B cell (primary cell): ENCODE data around the gene SYNPO.

Experiments
- EZH2 ChIP-seq: IDR thresholded peaks from 2 replicates; pipeline ENCODE4 v1.6.1; 2012; ENCODE audit warnings: borderline replicate concordance, low read depth, mild to moderate bottlenecking, moderate library complexity, low read length; ENCODE audit not compliant: insufficient read depth, poor library complexity, severe bottlenecking
- TF ChIP-seq, protein P1 (sequence below): fragments of 200-600 bp; IDR thresholded peaks from one replicate; pipeline ENCODE4 v1.8.0; 2022; ENCODE audit warnings: antibody characterized with exemption, mild to moderate bottlenecking

- TF ChIP-seq, protein P1, sequence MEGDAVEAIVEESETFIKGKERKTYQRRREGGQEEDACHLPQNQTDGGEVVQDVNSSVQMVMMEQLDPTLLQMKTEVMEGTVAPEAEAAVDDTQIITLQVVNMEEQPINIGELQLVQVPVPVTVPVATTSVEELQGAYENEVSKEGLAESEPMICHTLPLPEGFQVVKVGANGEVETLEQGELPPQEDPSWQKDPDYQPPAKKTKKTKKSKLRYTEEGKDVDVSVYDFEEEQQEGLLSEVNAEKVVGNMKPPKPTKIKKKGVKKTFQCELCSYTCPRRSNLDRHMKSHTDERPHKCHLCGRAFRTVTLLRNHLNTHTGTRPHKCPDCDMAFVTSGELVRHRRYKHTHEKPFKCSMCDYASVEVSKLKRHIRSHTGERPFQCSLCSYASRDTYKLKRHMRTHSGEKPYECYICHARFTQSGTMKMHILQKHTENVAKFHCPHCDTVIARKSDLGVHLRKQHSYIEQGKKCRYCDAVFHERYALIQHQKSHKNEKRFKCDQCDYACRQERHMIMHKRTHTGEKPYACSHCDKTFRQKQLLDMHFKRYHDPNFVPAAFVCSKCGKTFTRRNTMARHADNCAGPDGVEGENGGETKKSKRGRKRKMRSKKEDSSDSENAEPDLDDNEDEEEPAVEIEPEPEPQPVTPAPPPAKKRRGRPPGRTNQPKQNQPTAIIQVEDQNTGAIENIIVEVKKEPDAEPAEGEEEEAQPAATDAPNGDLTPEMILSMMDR, result no peak
- no peak for TF ChIP-seq EZH2
These were observed 709 bp upstream of the SYNPO start for GRCh38 chr5:150639751-150640150.
